ENCODE data around the gene SH2D3C.

SH2D3C gene, protein sequence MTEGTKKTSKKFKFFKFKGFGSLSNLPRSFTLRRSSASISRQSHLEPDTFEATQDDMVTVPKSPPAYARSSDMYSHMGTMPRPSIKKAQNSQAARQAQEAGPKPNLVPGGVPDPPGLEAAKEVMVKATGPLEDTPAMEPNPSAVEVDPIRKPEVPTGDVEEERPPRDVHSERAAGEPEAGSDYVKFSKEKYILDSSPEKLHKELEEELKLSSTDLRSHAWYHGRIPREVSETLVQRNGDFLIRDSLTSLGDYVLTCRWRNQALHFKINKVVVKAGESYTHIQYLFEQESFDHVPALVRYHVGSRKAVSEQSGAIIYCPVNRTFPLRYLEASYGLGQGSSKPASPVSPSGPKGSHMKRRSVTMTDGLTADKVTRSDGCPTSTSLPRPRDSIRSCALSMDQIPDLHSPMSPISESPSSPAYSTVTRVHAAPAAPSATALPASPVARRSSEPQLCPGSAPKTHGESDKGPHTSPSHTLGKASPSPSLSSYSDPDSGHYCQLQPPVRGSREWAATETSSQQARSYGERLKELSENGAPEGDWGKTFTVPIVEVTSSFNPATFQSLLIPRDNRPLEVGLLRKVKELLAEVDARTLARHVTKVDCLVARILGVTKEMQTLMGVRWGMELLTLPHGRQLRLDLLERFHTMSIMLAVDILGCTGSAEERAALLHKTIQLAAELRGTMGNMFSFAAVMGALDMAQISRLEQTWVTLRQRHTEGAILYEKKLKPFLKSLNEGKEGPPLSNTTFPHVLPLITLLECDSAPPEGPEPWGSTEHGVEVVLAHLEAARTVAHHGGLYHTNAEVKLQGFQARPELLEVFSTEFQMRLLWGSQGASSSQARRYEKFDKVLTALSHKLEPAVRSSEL

DNA sequence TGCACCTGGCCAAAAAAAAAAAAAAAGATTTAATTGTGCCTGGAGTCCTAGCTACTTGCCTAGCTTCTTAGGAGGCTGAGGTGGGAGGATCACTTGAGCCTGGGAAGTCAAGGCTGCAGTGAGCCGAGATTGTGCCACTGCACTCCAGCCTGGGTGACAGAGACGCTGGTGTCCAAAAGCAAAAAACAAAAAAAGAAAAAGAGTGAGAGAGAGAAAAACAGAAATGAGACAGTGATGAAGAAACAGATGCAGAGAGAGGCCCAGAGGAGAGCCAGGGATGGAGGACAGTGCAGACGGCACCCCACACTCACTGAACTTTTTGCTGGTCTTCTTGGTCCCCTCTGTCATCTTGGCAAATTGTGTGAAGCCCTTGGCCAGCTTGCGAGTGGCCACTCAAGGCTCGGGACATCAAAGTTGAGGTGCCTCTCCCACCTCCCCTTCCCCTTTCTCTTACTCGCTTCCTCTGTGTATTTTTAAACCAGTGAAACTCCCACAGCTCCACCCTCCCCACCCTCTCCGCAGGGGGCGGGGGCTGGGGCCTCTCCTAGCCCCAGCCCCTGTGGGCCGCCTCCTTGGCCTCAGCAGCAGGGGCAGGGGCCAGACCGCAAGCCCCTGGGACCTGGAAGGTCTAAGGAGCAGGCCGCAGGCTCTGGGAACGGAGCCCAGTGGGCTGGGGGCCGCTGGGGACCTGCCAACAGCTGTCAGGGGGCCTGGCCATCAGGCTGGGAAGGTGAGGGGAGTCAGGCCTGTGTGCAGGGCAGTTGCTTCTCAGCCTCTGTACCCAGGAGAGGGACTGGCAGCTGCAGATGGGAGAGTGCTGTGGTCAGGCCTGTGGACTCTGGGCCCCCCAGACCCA lies at the start of gene SH2D3C:
TSS of gene SH2D3C (minus strand) at position 387 of the 856 bp plus-strand sequence. CDS start at position 348, 39 bp downstream.
- DNase-seq (ENCODE audit: low spot score): no peak

DNA sequence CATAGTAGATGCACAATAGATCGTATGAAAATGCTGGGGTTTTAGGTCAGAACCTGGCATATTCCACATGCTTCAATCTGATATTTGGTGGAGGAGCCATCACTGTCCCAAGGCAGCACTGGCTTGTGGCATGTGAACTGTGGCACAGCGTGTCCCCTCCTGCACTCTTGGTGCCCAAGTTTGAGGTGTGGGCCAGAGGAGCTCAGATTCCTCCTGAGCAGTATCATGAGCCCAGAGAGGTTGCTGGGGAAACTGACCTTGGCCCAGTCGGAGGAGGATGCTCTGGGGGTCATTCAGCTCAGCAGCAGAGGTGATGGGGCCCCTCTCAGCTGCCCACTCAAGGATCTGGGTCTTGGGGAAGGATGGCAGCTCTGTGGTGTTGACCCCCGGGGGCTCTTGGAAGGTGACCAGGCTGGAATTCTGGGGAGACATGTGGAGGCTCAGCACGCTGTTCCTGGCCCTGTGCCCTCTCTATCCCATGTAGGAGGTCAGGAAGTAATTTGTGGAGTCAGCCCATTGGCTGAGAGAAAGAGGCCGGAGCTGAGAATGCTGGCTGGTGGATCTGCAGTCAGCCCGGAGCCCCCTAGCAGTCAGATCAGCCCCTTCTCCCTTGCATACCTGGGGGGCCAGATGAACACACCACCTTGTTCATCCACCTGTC lies 47.9 kb upstream of the SH2D3C start:
- no peak for DNase-seq (ENCODE audit: low spot score)

DNA sequence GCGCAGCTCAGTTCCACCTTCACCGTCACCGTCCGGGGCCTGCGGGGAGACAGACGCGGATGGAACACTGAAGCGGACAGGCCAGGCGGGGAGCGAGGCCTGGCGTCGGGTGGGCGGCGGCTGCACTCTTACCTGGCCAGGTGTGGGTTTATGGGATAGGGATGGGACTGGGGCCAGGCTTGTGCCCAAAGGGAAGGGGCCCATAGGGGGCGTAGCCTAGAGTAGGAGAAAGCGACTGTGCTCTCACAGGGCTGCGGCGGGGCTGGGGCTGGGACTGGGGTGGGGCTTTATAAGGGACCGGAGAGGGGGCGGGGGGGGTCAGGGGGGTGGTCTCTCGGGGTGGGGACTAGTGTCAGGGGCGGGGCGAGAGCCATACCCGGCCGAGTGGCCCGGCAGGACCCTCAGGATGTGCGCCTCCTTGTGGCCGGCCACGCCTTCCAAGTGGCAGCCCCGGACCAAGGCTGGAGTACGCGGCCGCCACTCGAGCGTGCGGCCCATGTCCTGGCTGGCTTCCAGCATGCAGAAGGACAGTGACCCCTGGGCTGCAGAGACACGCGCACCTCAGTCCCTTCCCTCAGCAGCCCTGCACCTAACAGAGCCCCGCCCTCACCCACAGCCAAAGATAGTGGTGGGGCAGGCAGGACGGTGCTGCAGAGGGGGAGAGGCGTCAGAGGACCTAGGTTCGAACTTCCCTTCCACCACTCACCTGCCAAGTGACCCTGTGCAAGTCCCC lies 47.0 kb upstream of the SH2D3C start:
- no peak for DNase-seq (ENCODE audit: low spot score)

DNA sequence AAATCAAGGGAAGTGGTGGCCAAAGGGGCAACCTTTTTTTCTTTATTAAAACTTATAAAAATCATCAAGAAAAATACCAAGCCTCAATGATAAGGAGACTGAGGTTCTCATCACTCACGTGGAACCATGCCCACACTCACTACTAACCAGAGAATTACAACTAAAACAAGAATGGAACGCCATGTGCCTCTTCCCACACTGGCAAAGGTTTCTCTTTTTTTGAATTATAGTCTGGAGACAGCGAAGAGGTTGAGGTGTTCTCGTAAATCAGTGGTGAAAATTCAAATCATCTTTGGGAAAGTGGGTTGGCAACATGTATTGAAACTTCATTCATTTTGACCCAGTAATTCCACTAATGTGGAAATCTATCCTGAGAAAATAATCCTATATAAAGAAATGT lies 43.6 kb upstream of the SH2D3C start:
- no peak for DNase-seq (ENCODE audit: low spot score)

DNA sequence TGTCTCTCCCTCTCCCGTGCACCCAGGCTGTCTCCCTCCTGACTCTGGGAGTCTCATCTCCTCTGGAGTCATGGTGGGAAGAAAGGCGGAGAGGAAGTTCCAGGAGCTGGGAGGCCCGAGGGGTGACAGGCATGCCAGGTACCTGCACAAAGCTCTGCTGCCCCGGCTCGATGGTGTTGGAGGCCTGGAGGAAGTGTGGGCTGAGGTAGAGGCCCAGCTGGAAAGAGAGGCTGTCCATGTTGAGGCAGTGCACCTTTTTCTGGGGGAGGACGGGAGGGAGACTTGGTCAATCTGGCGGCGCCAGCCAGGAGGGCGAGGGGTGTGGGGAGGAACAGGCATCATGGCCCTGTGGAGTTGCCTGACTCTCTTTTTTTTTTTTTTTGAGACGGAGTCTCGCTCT lies 40.1 kb upstream of the SH2D3C start:
- no peak for DNase-seq (ENCODE audit: low spot score)

DNA sequence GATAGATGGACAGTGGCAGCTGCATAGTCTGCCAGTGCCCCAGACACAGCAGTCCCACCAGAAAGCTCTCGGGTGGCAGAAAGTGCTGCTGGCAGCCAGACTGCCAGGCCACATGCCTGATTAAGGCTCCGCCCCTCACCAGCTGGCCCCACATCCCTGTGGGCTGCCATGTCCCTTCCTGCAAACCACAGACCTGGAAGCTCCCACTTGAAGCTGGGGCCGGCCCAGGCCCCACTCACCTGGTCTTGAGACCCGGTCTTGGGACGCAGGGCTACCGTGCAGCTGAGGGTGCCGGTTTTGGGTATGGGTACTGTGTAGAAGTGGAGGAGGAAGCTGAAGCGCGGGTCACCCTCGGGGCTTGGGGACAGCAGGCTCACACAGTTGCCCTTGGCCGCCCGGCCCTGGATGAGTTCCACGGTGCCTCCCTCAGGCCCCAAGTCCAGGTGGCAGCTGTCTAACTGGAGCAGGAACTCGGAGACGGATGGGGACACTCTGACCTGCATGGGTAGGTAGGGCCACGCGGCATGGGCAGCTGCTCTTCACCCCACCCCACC lies 39.5 kb upstream of the SH2D3C start:
- DNase-seq (ENCODE audit: low spot score): no peak

DNA sequence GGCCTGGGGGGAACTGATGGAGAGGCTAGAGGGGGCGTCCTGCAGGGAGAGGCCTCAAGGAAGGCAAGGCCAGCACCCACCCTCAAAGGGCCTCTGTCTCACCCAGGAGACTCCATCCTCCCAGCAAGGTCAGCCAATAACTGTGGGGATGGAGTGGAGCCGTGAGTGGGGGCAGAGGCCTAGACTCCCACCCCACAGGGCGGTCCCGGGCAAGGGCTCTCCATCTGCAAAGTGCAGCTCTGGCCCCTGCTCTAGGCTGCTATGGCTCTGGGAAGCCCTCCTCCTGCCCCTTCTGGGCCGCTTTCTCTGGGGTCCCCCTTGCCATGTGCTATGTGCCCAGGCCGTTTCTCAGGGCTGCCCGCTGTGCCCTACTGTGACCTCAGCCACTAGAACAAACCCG lies 38.3 kb upstream of the SH2D3C start:
- DNase-seq (ENCODE audit: low spot score): no peak

DNA sequence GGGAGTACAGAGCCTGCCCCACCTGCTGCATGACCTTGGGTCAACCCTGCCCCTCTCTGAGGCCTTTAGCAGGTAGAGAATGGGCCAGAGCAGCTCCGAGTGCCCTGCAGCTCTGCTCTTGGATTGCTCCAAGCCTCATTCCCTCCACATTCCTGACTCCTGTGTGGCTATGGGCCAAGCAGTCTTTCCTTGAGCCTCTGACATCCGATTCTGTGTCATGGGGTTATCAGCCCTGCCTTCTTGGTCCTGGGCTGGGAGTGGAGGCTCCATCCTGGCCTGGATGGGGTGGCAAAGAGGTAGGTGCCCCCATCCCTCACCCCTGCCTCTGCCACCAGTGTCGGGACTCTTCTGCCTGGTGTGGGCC lies 37.9 kb upstream of the SH2D3C start:
- no peak for DNase-seq (ENCODE audit: low spot score)

DNA sequence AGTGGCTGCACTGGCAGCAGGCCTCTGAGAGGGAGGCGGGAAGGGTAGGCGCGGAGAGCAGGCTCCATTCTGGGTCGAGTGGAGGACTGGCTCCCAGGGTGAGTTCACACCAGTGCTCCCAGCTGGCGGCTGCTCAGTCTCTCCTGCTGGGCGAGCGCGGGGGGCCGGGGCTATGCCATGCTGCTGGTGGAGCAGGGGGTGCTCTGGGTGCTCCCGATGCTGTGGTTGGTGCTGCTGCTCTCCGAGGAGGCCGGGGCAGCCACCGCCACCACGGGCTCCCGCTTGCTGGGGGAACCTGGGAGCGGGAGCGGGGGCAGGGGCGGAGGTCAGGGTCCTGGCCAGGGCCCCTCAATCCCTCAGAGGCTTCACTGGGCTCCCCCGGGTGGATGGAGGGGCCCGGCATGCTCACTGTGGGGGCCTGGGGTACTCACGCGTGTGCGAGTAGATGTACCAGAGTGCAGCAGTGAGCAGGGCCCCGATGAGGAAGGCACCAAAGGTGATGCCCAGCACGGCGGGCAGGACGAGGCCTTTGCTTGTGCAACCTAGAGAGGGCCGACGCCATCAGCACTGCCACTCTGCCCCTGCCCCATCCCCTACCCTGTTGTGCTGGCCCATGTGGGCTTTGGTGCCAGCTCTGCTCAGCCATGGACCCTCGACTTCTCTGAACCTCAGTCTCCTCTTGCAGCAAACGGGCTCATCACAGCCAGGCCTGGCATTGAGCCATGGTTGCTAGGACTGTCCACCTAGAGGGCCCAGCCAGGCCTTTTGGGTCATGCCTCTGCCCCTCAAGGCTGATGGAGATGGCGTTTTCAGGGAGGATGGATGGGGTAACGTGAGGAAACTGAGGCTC lies 37.3 kb upstream of the SH2D3C start:
- DNase-seq (ENCODE audit: low spot score): no peak

DNA sequence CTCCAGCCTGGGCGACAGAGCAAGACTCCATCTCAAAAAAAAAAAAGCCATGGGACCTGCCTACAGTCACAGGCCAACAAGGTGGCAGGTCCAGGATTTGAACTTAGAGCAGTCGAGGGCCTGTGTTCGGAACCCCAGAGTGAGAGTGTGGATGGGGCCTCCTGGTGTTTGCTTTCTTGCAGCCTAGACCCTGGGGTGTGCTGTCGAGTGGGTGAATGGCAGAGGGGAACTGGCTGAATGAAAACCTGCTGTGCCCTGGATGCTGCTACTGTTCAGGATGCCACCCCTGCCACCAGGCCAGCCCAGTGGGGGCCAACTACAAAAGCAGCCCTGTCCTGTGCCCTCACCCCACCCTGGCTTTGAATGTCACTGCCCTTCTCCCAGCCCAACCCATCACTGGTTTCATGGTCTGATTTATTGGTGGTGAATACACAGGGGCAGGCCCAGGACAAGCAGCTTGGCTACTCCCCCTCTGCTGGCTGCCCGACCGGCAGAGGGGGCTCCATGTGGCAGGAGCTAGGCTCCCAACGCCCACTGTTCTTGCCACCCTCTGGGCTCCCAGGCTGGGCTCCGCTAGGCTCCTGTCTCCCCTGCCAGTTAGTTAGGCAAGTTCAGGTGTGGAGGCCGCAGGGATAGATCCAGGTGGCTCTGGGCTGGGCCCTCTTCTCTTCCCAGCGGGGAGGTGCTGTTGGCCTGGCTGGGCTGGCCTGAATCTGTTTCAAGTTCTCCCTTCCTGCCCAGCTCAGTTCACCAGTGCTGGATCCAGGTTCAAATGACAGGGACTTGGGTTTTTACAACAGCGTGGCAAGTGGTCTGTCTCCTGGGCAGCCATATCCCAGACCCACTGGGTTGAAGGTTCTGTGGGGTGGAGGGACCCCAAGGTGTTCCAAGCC lies 36.4 kb upstream of the SH2D3C start:
- no peak for DNase-seq (ENCODE audit: low spot score)

DNA sequence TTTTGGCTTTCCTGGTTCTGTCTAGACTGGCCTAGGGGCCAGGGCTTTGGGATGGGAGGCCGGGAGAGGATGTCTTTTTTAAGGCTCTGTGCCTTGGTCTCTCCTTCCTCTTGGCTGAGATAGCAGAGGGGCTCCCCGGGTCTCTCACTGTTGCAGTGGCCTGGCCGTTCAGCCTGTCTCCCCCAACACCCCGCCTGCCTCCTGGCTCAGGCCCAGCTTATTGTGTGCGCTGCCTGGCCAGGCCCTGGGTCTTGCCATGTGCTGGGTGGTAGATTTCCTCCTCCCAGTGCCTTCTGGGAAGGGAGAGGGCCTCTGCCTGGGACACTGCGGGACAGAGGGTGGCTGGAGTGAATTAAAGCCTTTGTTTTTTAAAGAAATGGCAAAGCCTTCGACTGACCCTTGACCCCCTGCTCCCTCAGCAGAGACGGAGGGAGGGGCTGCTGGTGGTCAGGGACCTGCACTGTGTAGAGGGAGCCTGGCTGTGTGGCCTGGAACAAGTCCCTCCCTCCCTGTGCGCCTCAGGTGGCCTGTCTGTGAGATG lies 35.3 kb upstream of the SH2D3C start:
- no peak for DNase-seq (ENCODE audit: low spot score)

DNA sequence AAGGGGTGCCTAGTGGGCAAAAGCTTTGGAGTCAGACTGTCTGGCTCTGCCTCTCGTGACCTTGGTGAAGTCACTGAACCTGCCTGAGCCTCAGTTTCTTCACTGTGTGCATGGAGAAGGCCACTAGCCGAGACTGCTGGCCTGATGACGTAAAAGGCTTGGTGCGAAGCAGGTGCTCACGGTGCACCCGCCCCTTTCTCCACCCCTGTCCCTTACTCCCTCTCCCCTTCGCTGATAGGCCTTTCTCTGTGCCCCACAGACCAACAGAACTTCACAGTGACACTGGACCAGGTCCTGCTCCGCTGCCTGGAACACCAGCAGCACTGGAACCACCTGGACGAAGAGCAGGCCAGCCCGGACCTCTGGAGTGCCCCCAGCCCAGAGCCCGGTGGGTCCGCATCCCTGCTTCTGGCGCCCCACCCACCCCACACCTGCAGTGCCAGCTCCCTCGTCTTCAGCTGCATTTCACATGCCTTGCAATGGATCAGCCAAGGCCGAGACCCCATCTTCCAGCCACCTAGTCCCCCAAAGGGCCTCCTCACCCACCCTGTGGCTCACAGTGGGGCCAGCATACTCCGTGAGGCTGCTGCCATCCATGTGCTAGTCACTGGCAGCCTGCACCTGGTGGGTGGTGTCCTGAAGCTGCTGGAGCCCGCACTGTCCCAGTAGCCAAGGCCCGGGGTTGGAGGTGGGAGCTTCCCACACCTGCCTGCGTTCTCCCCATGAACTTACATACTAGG lies 34.6 kb upstream of the SH2D3C start:
- DNase-seq (ENCODE audit: low spot score): no peak

DNA sequence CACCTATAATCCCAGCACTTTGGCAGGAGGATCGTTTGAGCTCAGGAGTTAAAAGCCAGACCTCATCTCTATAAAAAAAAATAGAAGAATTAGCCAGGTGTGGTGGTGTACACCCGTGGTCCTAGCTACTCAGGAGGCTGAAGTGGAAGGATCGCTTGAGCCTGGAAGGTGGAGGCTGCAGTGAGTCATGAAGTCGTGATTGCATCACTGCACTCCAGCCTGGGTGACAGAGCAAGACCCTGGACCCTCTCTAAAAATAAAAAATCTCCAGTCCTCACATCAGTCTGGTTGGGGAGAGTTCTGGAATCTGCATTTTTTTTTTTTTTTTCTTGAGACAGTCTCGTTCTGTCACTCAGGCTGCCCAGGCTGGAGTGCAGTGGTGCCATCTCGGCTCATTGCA lies 33.5 kb upstream of the SH2D3C start:
- no peak for DNase-seq (ENCODE audit: low spot score)

DNA sequence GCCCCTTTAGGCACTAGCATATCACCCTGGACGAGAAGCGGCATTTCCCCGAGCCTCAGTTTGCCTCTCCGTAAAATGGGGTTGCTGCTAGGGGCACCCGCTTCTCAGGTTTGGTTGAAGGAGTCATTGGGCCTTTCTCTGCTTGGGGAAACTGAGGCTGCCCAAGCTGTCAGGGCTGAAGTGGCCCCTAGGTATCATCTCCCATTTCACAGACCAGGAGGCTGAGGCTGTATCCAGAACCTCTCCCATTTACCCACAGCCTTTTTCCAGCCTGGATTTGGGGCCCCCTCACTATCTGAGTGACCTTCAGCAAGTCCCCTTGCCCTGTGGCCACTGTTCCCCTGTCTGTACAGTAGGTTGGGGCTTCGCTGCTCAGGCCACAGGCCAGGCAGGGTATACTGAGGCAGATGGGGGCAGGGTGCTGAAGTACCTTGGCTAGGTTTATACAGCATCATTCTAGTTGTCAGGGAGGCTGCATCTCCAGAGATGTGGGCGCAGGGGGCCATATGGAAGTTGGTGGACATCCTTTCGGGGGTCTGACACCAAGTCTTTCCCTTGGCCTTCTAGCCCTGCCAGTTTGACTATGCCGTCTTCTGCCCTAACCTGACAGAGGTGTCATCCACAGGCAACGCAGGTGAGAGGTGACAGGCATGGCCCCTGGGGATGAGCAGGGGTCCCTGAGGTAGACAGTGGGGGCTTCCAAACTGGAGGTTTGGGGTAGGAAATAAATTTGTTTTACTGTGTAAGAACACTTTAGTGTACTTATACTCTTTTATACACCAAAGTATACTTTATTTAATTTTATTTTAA lies 32.1 kb upstream of the SH2D3C start:
- DNase-seq (ENCODE audit: low spot score): no peak

DNA sequence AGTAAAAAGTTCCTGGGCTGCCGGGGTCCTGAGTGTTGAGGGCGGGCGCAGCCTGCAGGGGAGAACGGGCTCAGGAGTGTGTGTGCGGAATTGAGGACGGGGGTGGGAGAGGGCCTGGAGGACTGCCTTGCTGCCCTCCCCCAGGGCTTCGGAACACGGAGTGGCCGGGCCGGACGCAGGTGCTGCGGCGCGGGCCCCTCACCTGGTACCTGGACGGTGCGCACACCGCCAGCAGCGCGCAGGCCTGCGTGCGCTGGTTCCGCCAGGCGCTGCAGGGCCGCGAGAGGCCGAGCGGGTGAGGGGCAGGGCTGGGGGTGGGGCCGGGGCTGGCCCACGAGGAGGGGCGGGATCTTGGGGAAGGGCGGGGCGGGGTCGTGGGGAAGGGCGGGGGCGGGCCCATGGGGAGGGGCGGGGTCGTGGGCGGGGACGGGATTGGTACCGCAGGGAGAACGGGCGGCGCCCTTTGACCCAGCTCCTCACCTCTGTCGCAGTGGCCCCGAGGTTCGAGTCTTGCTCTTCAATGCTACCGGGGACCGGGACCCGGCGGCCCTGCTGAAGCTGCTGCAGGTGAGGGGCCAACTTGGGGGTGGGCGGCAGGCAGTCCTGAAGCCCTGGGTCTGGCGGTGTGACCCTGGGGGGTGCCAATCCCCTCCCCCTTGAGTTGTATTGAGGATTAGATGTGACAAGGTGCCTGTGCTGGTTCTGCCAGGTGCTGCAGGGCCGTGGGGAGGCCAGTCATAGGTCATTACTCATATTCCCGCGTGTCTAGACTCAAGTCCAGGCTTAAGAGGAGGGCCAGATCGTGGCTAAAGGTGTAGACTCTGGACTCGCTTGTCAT lies 31.3 kb upstream of the SH2D3C start:
- DNase-seq (ENCODE audit: low spot score): no peak

DNA sequence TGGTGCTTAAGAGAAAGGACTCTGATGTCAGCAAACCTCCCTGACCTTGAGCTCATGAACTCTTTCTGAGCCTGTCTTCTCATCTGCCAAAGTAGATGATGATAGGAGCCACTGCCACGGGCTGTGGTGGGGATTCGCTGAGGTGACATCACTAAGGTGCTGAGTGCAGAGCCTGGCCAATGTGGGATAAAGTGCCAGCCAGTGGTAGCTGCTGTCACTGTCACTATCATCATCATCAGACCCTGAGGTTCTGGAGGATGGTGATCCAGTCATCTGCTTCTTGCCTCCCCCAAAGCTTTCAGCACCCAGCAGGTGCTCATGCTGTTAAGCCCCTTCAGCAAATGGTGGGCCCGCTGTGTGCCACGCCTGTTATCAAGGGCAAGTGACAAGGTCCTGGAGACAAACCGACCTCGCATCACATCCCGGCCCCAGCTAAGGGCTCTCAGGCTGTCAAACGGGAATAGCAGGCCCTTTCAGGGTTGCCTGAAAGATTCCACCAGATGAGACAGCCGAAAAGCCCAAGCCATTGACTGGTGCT lies 30.6 kb upstream of the SH2D3C start:
- DNase-seq (ENCODE audit: low spot score): no peak

All from hepatic stellate cell (primary cell).